Right lobe of liver (tissue), 4 donors: ENCODE measurements around the gene G3BP1.

ENCODE experiments used
- CTCF ChIP-seq, 4 donors: fragments of 200-600 bp in 3 of 4; fragments of 450-650 bp in 1 of 4; IDR thresholded peaks; one replicate each; pipeline versions ENCODE4 v1.5.1 to v1.8.0; 2016 to 2022; ENCODE audit warnings: antibody characterized with exemption in 4 of 4, mild to moderate bottlenecking in 2 of 4
- POLR2A ChIP-seq: fragments of 450-650 bp; IDR thresholded peaks from one replicate; pipeline ENCODE4 v1.6.1; 2017; ENCODE audit warnings: antibody characterized with exemption, mild to moderate bottlenecking
- donor health status: DM: no; HTN: no; CAD: no.
- donor health status: DM: no; HTN: no; CAD: no.
- donor health status: DM: no; HTN: yes; CAD: no.

GRCh38 chr5:151738125-151738848 is 33.5 kb upstream of the G3BP1 start:
- TF ChIP-seq CTCF (IDR thresholded peaks at IDR 0.05) (no peak), POLR2A (no peak)
